Psoas muscle (tissue), 8 donors: ENCODE results near the gene HELLS. TPM values are rescaled to one million over a fixed set of nuclear protein-coding genes. Genes with fewer than 3 reads are reported as not detected.
A peak's percentile ranks its signal among the peaks of the same experiment; 100 is the strongest.
"Not testable (repeated sequence)": the region's sequence is repeated elsewhere in the genome, so short reads cannot be mapped to it uniquely, and the experiment has no call there.

ENCODE experiments used
- ATAC-seq, 4 donors: fragments of 200-7000 bp; cut with Tn5 transposase; one replicate each; pipeline ENCODE4 v1.9.1; 2020; ENCODE audit warnings: moderate library complexity in 3 of 4, mild to moderate bottlenecking in 2 of 4
- DNase-seq, 2 donors: peaks; one replicate each; pipeline ENCODE4 v3.0.0-alpha.2; 2020
- H3K27ac ChIP-seq: fragments of 200-600 bp; one replicate; pipeline ENCODE4 v1.8.0; 2022
- H3K27me3 ChIP-seq, 3 donors: fragments of 200-600 bp in 1 of 3; one replicate each; pipeline versions ENCODE4 v1.6.1 to v1.8.0; 2013 to 2022; ENCODE audit warnings: low read length in 2 of 3, mild to moderate bottlenecking in 2 of 3, moderate library complexity in 1 of 3; ENCODE audit not compliant: insufficient read depth in 3 of 3
- H3K36me3 ChIP-seq, 2 donors: fragments of 200-600 bp in 1 of 2; one replicate each; pipeline versions ENCODE4 v1.6.1 to v1.8.0; 2013 to 2022; ENCODE audit warnings: low read depth in 1 of 2, mild to moderate bottlenecking in 1 of 2, moderate library complexity in 1 of 2; ENCODE audit not compliant: insufficient read depth in 1 of 2
- H3K4me1 ChIP-seq: fragments of 200-600 bp; one replicate; pipeline ENCODE4 v1.8.0; 2022
- H3K4me3 ChIP-seq: fragments of 200-600 bp; one replicate; pipeline ENCODE4 v1.8.0; 2022; ENCODE audit warnings: mild to moderate bottlenecking
- H3K9me3 ChIP-seq: fragments of 200-600 bp; one replicate; pipeline ENCODE4 v1.8.0; 2022
- CTCF ChIP-seq: fragments of 200-600 bp; IDR thresholded peaks from one replicate; pipeline ENCODE4 v1.8.0; 2022; ENCODE audit warnings: antibody characterized with exemption
- WGBS, 3 donors: extraction: QIAGEN DNeasy Blood & Tissue Kit; methylation state at CpG; one replicate each; pipeline versions ENCODE4 v1.1.6 to v1.1.7; 2013; 5-methylcytosine and 5-hydroxymethylcytosine counted together
- intact Hi-C, 2 donors: fragments of 100-400 bp; cut with DNase I; formaldehyde crosslinking; loops; one replicate each; pipeline versions ENCODE4 v1.11.0 to v1.14.2; 2022
- polyA plus RNA-seq, 3 donors: library from polyadenylated mRNA; stranded (reverse); fragments of 200-250 nt; gene quantifications; one replicate each; pipeline ENCODE4 v1.2.3, GENCODE V29; 2013
- total RNA-seq, 4 donors: library from RNA; stranded (reverse); fragmentation: NEBNext Ultra II Directional in 2 of 4; extraction: Animal tissue kit (Norgen Biotek cat#: 25700) in 2 of 4; gene quantifications; one replicate each; pipeline versions ENCODE4 v1.2.1 to v1.2.4, GENCODE V29; 2021 to 2023
- donor health status: healthy with polysubstance abuse.
- donor health status: DM: no; HTN: no; CAD: no; lungs with moderate emphysema.
- donor health status: Bipolar disorder and iron deficiency.
- donor health status: healthy.
- donor health status: DM: yes; HTN: yes; CAD: no.
- donor health status: DM: no; HTN: no; CAD: no.
- donor health status: DM: no; HTN: no; CAD: no.
- donor health status: DM: yes; HTN: yes; CAD: no.

The HELLS gene
- total and polyA plus RNA-seq, 7 donors, result 0.06 to 0.69 (median 0.37) TPM

- H3K27me3 ChIP-seq, result no peaks in the 10 kb centered on the region
- intact Hi-C loops, result no loop called here
- whole genome bisulfite sequencing, 3 donors, result 25 to 26% (median 26%) methylated on average over 4 of the region's 4 CpGs
Observed at GRCh38 chr10:94630017-94630688, 84.6 kb downstream of the HELLS start.

GRCh38 chr10:94631077-94631875 is 85.7 kb downstream of the HELLS start:
- H3K9me3 ChIP-seq, result no peaks in the 10 kb centered on the region
- DNase-seq (no peak), ATAC-seq (no peak)
- H3K27me3 ChIP-seq, result no peaks in the 10 kb centered on the region
- TF ChIP-seq CTCF, result no peak
- no peaks in the 10 kb centered on the region for H3K4me1 ChIP-seq
- H3K36me3 ChIP-seq, result no peaks in the 10 kb centered on the region
- intact Hi-C loops, result no loop called here
- whole genome bisulfite sequencing, 3 donors, result 69 to 82% (median 74%) methylated on average over 3 of the region's 3 CpGs
- H3K4me3 ChIP-seq, result no peak overlapping the region
- H3K27ac ChIP-seq, result no peak overlapping the region

More at GRCh38 chr10:94630017-94630688, 84.6 kb downstream of the HELLS start:
- no peaks in the 10 kb centered on the region for H3K36me3 ChIP-seq
- H3K27ac ChIP-seq, result no peak overlapping the region
- ATAC-seq, result no peak
- DNase-seq, result no peak
- peak; percentile 39 for TF ChIP-seq CTCF
- no peak overlapping the region for H3K4me3 ChIP-seq
- H3K9me3 ChIP-seq, result no peaks in the 10 kb centered on the region
- H3K4me1 ChIP-seq, result no peaks in the 10 kb centered on the region

- no peak for ATAC-seq
- no peaks in the 10 kb centered on the region for H3K36me3 ChIP-seq
- WGBS, 3 donors, result 83 to 90% (median 84%) methylated on average over 1 of the region's 1 CpG
Observed at GRCh38 chr10:94632954-94633353, 87.4 kb downstream of the HELLS start.

DNA sequence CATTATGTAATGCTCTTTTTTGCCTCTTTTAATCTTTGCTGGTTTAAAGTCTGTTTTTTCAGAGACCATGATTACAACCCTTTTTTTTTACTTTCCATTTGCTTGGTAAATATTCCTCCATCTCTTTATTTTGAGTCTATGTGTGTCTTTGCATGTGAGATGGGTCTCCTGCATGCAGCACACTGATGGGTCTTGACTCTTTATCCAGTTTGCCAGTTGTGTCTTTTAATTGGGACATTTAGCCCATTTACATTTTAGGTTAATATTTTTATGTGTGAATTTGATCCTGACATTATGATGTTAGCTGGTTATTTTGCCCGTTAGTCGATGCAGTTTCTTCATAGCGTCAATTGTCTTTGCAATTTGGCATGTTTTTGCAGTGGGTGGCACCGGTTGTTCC is 92.5 kb downstream of the HELLS start:
- H3K27ac ChIP-seq, H3K36me3 ChIP-seq, H3K9me3 ChIP-seq, DNase-seq, ATAC-seq, H3K4me3 ChIP-seq, intact Hi-C loops, H3K27me3 ChIP-seq, H3K4me1 ChIP-seq: not testable (repeated sequence)
- 93 to 97% (median 95%) methylated on average over 4 of the region's 4 CpGs for WGBS, 3 donors

More at GRCh38 chr10:94632954-94633353, 87.4 kb downstream of the HELLS start:
- H3K9me3 ChIP-seq, result no peaks in the 10 kb centered on the region
- no peak overlapping the region for H3K27ac ChIP-seq
- no peaks in the 10 kb centered on the region for H3K4me1 ChIP-seq
- H3K27me3 ChIP-seq, result no peaks in the 10 kb centered on the region
- no peak overlapping the region for H3K4me3 ChIP-seq
- intact Hi-C loops, result no loop called here
- DNase-seq, result no peak
- no peak for TF ChIP-seq CTCF

DNA sequence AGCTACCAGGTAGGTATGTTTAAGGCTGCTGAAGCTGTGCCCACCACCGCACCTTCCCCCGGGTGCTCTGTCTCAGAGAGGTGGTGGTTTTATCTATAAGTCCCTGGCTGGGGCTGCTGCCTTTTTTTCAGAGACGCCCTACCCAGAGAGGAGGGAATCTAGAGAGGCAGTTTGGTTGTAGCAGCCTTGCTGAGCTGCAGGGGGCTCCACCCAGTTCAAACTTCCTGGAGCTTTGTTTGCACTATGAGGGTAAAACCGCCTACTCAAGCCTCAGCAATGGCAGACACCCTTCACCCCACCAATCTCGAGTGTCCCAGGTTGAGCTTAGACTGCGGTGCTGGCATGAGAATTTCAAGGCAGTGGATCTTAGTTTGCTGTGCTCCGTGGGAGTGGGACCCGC is 94.3 kb downstream of the HELLS start:
- H3K27ac ChIP-seq, result no peak overlapping the region
- H3K4me1 ChIP-seq, result no peaks in the 10 kb centered on the region
- peaks cover 3% of the 10 kb centered on the region for H3K9me3 ChIP-seq
- intact Hi-C loops, result no loop called here
- WGBS, 3 donors, result 85 to 90% (median 89%) methylated on average over 8 of the region's 8 CpGs
- no peak for ATAC-seq
- TF ChIP-seq CTCF, result no peak
- DNase-seq, result no peak
- H3K36me3 ChIP-seq, result no peaks in the 10 kb centered on the region
- no peak overlapping the region for H3K4me3 ChIP-seq
- H3K27me3 ChIP-seq, result no peaks in the 10 kb centered on the region
